Memory B cell (primary cell): ENCODE measurements around the gene SPATA7.

ENCODE experiments used
- ATAC-seq: fragments of 150-1000 bp; cut with Tn5 transposase; 2 replicates; pipeline ENCODE4 v1.10.0; 2021; ENCODE audit warnings: low read depth, mild to moderate bottlenecking, moderate library complexity
- DNase-seq, 2 donors: peaks; one replicate each; pipeline ENCODE4 v3.0.0; 2022; ENCODE audit warnings: low spot score in 2 of 2
- H3K27ac Mint-ChIP-seq: one replicate; pipeline ENCODE4 v1.8.0; 2022; ENCODE audit warnings: mild to moderate bottlenecking, moderate library complexity, mixed read lengths
- H3K27me3 Mint-ChIP-seq: one replicate; pipeline ENCODE4 v1.8.0; 2022; ENCODE audit warnings: mixed read lengths
- H3K36me3 Mint-ChIP-seq: one replicate; pipeline ENCODE4 v1.8.0; 2022; ENCODE audit warnings: mild to moderate bottlenecking, mixed read lengths
- H3K4me1 Mint-ChIP-seq: one replicate; pipeline ENCODE4 v1.8.0; 2022; ENCODE audit warnings: mixed read lengths
- H3K4me3 Mint-ChIP-seq: one replicate; pipeline ENCODE4 v1.8.0; 2022; ENCODE audit warnings: mild to moderate bottlenecking, moderate library complexity, mixed read lengths
- H3K9me3 Mint-ChIP-seq: one replicate; pipeline ENCODE4 v1.8.0; 2022; ENCODE audit warnings: mixed read lengths

Gene SPATA7

DNA sequence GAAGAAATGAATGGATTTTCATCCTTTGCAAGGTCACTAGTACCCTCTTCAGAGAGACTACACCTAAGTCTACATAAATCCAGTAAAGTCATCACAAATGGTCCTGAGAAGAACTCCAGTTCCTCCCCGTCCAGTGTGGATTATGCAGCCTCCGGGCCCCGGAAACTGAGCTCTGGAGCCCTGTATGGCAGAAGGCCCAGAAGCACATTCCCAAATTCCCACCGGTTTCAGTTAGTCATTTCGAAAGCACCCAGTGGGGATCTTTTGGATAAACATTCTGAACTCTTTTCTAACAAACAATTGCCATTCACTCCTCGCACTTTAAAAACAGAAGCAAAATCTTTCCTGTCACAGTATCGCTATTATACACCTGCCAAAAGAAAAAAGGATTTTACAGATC is 40.8 kb downstream of the SPATA7 start:
- Mint-ChIP-seq H3K9me3 (no peaks in the 10 kb centered on the region), H3K36me3 (no peaks in the 10 kb centered on the region), H3K4me1 (no peaks in the 10 kb centered on the region), H3K4me3 (no peak overlapping the region), H3K27ac (no peak overlapping the region), H3K27me3 (no peaks in the 10 kb centered on the region)
- DNase-seq (no peak), ATAC-seq (no peak)

DNA sequence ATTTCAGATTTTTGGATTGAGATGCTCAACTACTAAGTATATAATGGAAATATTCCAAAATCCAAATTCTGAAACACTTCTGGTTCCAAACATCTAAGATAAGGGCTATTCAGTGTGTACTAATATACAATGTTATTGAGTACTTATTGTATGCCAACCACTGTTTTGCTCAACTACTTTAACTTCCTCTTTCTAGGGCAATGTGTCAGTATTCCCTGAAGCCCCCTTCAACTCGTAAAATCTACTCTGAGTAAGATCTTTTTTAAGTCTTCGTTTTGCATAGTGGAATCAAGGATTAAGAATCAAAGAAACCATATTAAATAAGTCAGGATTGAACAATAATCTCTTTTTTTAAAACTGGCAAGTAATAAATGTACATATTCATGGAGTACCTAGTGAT is 45.5 kb downstream of the SPATA7 start:
- Mint-ChIP-seq H3K36me3 (no peaks in the 10 kb centered on the region), H3K9me3 (no peaks in the 10 kb centered on the region), H3K27ac (no peak overlapping the region), H3K4me3 (no peak overlapping the region), H3K27me3 (no peaks in the 10 kb centered on the region), H3K4me1 (no peaks in the 10 kb centered on the region)
- DNase-seq (no peak), ATAC-seq (no peak)

DNA sequence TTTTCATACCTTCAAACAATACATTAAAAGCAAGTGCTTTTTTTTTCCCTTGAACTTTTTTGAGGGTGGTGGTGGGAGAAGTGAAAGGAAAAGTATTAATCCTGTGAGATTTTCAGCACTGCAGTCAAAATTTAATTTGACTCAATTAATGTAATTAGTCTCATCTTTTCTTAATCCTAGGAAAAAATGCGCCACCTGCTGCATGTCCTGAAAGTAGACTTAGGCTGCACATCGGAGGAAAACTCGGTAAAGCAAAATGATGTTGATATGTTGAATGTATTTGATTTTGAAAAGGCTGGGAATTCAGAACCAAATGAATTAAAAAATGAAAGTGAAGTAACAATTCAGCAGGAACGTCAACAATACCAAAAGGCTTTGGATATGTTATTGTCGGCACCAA is 52.2 kb downstream of the SPATA7 start:
- DNase-seq (no peak), ATAC-seq (no peak)
- no peak overlapping the region for H3K27ac Mint-ChIP-seq
- no peaks in the 10 kb centered on the region for H3K27me3 Mint-ChIP-seq
- peaks cover 8% of the 10 kb centered on the region for H3K36me3 Mint-ChIP-seq
- no peak overlapping the region for H3K4me3 Mint-ChIP-seq
- H3K9me3 Mint-ChIP-seq = no peaks in the 10 kb centered on the region
- H3K4me1 Mint-ChIP-seq = no peaks in the 10 kb centered on the region

DNA sequence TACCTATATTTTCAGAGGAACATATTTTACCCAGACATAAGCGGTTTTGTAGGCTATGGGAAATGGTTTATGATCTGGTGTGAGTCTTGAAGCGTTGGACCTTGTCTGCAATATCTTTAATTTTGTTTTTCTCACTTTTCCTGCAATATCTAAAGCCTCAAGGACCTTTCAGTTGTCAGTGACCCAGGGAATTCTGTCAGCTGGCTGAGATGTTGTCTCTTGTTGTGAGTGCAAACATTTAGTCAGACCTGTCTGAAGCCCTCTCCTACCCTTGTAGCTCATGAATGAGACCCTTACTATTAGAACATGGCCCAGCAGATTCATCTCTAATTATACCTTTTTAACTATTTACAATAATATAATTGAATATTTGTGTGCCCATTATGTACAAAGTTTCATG is 53.6 kb downstream of the SPATA7 start:
- Mint-ChIP-seq H3K4me1 (no peaks in the 10 kb centered on the region), H3K27ac (no peak overlapping the region), H3K36me3 (peaks cover 8% of the 10 kb centered on the region), H3K4me3 (no peak overlapping the region), H3K9me3 (no peaks in the 10 kb centered on the region), H3K27me3 (no peaks in the 10 kb centered on the region)
- ATAC-seq (no peak), DNase-seq (no peak)

DNA sequence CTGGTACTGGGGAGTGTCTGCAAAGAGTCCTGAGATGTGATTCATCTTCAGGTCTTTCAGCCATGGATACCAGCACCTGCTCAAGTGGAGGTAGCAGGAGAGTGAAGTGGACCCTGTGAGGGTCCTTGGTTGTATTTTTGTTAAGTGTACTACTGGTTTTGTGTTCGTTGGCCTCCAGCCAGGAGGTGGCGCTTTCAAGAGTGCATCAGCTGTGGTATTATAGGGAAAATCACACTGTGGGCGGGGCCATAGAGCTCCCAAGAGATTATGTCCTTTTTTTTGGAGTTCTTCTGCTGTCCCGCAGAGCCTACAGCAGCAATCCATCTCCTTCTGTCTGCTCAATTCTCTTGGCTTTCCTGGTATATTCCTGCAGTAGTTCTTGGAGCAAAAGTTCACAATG is 66.8 kb downstream of the SPATA7 start:
- Mint-ChIP-seq H3K4me1 (no peaks in the 10 kb centered on the region), H3K36me3 (peaks cover 31% of the 10 kb centered on the region), H3K27me3 (no peaks in the 10 kb centered on the region), H3K27ac (no peak overlapping the region), H3K9me3 (peaks cover 11% of the 10 kb centered on the region), H3K4me3 (no peak overlapping the region)
- ATAC-seq (no peak), DNase-seq (no peak)

DNA sequence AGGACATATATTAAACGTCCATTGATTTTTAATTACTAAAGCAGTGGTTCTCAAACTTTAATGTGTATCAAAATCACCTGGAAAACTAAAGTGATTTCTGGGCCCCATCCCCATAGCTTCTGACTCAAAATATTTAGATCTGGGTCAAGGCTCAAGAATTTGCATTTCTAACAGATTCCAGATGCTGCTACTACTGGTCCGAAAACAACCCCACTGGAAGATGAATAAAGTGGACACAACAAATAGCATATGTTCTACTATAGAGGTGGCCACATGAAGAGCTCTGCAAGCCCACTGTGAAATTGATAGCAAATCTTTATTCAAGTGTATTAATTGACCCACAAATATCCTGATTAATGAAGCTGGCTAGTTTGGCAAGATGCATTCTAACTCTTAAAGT is 69.4 kb downstream of the SPATA7 start:
- Mint-ChIP-seq H3K9me3 (peaks cover 8% of the 10 kb centered on the region), H3K27ac (no peak overlapping the region), H3K4me3 (no peak overlapping the region), H3K27me3 (no peaks in the 10 kb centered on the region), H3K36me3 (peaks cover 32% of the 10 kb centered on the region), H3K4me1 (no peaks in the 10 kb centered on the region)
- no peak for DNase-seq
- no peak for ATAC-seq

DNA sequence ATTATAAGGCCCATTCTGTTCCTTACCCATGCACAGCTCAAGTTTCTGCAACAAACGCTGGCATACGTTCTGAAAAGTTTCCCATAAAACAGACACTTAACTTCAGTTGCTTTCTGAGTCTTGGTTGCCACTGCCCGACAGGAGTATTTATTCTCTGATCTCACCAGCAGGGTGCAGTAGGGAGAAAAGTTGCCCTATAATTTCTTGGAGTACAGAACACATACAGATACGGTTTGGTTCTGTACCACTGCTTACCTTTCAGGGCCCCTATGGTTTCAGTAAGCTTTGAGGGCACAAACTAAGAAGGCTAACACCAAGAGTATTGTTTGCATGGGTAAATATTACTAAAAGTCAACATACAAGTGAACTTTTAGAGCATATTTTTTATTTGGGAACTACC is 77.9 kb downstream of the SPATA7 start:
- peaks cover 1% of the 10 kb centered on the region for H3K9me3 Mint-ChIP-seq
- no peak overlapping the region for H3K4me3 Mint-ChIP-seq
- H3K4me1 Mint-ChIP-seq = no peaks in the 10 kb centered on the region
- H3K27ac Mint-ChIP-seq = no peak overlapping the region
- peaks cover 20% of the 10 kb centered on the region for H3K36me3 Mint-ChIP-seq
- ATAC-seq (no peak), DNase-seq (no peak)
- no peaks in the 10 kb centered on the region for H3K27me3 Mint-ChIP-seq

DNA sequence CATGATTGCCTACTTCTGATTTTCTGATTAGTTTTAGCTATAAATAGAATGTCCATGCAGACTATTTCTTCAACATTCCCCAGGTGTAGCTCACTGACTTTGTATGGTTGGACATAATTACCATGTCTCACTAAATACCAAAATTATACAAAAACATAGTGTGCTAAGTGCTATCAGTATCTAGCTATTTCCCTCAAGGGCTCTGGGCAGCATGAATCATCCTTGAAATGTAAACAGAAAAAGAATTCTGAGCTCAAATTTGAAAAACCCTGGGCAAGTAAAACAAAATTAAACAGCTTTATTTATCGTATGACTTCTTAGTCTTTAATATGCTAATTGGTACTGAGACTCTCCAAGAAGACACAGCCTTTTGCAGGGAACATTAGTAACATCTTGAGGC is 82.9 kb downstream of the SPATA7 start:
- no peak for DNase-seq
- no peak overlapping the region for H3K4me3 Mint-ChIP-seq
- no peaks in the 10 kb centered on the region for H3K4me1 Mint-ChIP-seq
- no peaks in the 10 kb centered on the region for H3K27me3 Mint-ChIP-seq
- ATAC-seq = no peak
- H3K9me3 Mint-ChIP-seq = no peaks in the 10 kb centered on the region
- H3K27ac Mint-ChIP-seq = no peak overlapping the region
- H3K36me3 Mint-ChIP-seq = peaks cover 1% of the 10 kb centered on the region

DNA sequence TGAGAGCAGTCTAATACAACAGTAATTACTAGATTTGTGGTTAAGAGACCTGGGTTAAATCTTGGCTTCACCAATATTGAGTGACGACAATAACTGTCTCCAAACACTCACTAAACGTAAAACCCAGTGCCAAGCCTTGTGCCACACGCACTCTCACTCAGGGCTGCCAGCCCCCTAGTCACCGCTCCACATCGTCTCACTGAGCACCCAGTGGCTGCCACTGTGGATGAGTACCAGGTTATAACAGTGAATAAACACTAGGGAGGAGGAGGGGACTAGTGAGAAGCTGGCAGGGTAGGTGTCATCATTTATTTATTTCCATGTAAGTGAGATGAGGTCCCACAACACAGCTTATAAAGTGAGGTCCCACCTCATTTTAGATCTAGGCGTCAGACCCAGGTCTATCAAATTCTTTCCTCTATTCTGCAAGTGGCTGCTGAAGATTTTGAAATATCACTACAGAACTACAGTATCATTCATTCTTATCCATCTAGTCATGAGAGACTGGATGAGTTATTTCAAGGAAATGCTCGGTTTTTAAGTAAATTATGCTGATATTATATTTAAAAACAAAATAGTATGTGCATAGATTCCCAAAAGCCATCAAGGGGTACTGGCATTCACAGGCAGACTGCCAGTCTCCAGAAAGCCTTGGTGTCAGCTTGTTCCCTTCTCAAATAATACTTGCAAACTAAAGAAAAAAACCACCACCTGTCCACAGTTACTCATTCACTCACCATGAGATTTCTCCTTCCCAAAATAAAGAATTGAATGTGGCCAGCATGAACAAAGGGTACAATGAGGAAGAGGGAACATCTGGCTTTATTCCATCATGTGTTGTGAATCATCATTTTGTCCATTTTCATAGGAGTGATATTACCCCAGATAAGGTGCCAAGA is 85.3 kb downstream of the SPATA7 start:
- ATAC-seq = no peak
- peaks cover 1% of the 10 kb centered on the region for H3K36me3 Mint-ChIP-seq
- no peaks in the 10 kb centered on the region for H3K9me3 Mint-ChIP-seq
- no peaks in the 10 kb centered on the region for H3K27me3 Mint-ChIP-seq
- no peak overlapping the region for H3K4me3 Mint-ChIP-seq
- no peak overlapping the region for H3K27ac Mint-ChIP-seq
- DNase-seq = no peak
- no peaks in the 10 kb centered on the region for H3K4me1 Mint-ChIP-seq

DNA sequence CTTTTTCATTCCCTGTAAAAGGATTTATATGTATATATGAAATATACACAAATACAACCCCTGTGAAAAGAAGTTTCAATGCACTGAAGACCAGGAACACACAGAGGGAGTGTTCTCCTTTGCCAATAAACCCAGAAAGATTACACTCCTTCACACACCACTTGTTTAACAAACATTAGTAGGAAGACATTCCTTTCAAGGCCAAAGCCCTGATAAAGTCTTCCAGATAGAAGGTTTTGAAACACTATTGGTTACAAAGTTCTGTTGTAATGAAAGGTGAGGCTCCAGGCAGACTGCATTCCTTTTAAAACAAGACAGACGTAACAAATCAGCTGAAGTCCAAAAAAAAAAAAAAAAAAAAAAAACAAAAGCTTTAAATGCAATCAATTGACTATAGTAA is 88.3 kb downstream of the SPATA7 start:
- Mint-ChIP-seq H3K4me3 (no peak overlapping the region), H3K27me3 (no peaks in the 10 kb centered on the region), H3K27ac (no peak overlapping the region), H3K36me3 (peaks cover 1% of the 10 kb centered on the region), H3K4me1 (no peaks in the 10 kb centered on the region), H3K9me3 (no peaks in the 10 kb centered on the region)
- ATAC-seq (no peak), DNase-seq (no peak)

DNA sequence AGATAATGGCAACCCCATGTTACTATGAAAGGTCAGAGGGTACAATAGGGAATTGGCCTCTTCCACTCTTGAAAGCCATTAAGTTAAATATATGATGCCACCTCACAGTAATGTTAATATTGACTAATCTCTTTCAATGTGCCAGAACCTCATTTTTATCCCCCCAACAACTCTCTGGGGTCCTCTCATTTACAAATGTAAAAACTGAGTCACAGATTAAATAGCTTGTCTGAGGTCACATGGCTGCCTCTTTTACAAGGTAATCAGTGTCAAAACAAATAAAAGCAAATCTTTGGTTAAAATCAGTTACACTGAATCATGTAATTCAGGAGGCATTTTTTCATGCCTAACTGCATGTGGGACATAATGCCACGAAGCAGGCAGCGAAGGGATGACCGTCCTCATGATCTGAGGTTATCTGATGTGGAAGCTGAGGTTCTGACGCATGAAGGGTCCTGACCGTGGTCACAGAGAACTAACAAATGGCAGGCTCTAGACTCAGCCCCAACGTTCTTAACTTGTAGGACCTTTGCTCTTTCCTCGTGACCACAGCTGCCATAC is 90.8 kb downstream of the SPATA7 start:
- DNase-seq = no peak
- Mint-ChIP-seq H3K4me1 (no peaks in the 10 kb centered on the region), H3K27me3 (peaks cover 2% of the 10 kb centered on the region), H3K4me3 (no peak overlapping the region), H3K36me3 (no peaks in the 10 kb centered on the region), H3K9me3 (no peaks in the 10 kb centered on the region), H3K27ac (no peak overlapping the region)
- no peak for ATAC-seq

DNA sequence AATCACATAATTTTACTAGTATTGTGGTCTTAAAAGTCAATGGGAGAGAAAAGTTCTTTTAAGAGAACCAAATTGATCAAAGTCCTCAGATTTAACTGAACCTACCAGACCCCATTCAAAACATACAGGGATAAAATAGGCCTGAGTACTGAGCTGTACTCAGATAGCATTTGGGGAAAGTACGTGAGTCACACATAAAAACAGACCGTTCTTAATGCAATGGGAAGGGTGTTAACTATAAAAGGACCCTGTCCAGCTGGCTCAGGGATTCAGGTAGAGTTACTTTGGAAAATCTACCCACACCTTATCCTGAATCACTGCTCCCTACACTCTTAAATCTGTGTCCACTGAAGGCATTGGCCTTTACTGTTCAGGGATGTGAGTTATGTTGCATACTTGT is 91.4 kb downstream of the SPATA7 start:
- Mint-ChIP-seq H3K4me3 (no peak overlapping the region), H3K27me3 (peaks cover 3% of the 10 kb centered on the region), H3K9me3 (no peaks in the 10 kb centered on the region), H3K36me3 (no peaks in the 10 kb centered on the region), H3K4me1 (no peaks in the 10 kb centered on the region), H3K27ac (no peak overlapping the region)
- no peak for ATAC-seq
- no peak for DNase-seq

DNA sequence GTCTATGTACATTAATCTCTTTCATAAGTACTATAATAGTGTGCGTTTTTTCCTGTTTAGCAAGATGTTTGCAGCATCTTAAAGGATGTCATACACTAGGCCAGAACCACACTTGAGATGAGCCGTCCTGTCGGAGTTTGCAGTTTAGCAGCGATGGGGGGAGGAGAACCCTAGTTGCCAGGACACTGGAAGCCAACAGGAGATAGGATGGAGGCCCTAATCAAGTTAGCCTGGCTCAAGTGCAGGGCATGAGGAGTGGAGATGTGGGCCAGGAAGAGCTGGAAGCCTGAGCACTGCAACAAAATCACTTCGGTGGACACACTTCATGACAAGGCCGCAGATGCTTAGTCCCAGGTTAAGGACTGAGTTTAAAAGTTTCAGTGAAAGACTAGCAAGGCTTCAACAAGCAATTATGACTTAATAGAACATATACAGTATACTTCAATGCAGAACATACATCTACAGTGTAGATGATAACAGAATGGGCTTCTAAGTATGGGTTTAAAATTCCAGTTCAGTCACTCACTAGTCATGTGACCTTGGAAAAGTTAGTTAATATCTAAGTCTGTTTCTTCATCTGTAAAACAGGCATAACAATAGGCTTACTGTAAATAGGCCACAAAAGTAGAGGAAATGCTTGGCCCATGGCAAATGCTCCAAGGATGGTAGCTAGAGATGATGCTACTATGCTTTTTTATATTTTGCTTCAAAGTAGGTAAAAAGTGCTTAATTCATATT is 92.2 kb downstream of the SPATA7 start:
- no peaks in the 10 kb centered on the region for H3K4me1 Mint-ChIP-seq
- H3K27me3 Mint-ChIP-seq = peaks cover 10% of the 10 kb centered on the region
- H3K9me3 Mint-ChIP-seq = no peaks in the 10 kb centered on the region
- H3K27ac Mint-ChIP-seq = no peak overlapping the region
- no peak overlapping the region for H3K4me3 Mint-ChIP-seq
- no peak for DNase-seq
- no peak for ATAC-seq
- H3K36me3 Mint-ChIP-seq = no peaks in the 10 kb centered on the region

DNA sequence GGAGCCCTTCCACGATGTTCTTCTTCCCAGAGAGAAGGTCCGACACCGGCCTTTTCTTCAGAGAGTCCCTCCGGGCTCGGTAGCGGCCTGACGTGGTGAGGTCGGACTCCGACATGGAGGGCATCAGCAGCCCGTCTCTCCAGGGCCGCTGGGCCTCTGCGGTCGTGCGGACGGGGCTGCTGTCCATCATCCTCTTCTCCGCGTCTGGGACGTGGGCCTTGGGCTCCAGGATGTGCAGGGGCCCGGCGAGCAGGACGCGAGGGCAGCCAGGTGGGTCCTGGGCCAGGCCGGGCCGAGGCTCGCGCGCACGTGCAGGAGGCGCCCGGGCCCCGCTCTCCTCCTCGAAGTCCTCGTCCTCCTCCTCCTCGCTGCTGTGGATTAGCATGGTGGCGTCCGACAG is 93.5 kb downstream of the SPATA7 start:
- H3K4me3 Mint-ChIP-seq = no peak overlapping the region
- peaks cover 15% of the 10 kb centered on the region for H3K27me3 Mint-ChIP-seq
- ATAC-seq (no peak), DNase-seq (no peak)
- no peak overlapping the region for H3K27ac Mint-ChIP-seq
- H3K4me1 Mint-ChIP-seq = no peaks in the 10 kb centered on the region
- no peaks in the 10 kb centered on the region for H3K9me3 Mint-ChIP-seq
- no peaks in the 10 kb centered on the region for H3K36me3 Mint-ChIP-seq
